A673 (cell line): ENCODE results near the gene TBC1D2B. TPM values are rescaled to one million over a fixed set of nuclear protein-coding genes. Genes with fewer than 3 reads are reported as not detected.

Source experiments
- BruUV-seq: library from RNA; stranded (reverse); fragments of 400-500 nt; replicated peaks from 2 replicates; lab custom pipeline; 2021; lab: Mats Ljungman, UMichigan
- CTCF ChIA-PET: fragments of 300-600 bp; sonication (Branson Sonifier 250); formaldehyde crosslinking; loops from one replicate; lab custom pipeline; 2022; ENCODE audit warnings: antibody characterized with exemption; lab: Charles Lee
- POLR2A ChIA-PET: fragments of 300-600 bp; sonication (Branson Sonifier 250); formaldehyde crosslinking; loops from one replicate; lab custom pipeline; 2022; ENCODE audit warnings: antibody characterized with exemption; ENCODE audit not compliant: low non-redundant PET; lab: Charles Lee
- DNase-seq: peaks from one replicate; pipeline ENCODE4 v3.0.0-alpha.2; 2015; ENCODE audit warnings: low spot score
- H3K27ac ChIP-seq: fragments of 200-600 bp; sonication (generic); 2 replicates; pipeline ENCODE4 v1.5.1; 2016; ENCODE audit warnings: mixed run types, low read depth, mild to moderate bottlenecking, mixed read lengths, antibody characterized with exemption, low read length; ENCODE audit not compliant: poor library complexity, severe bottlenecking
- H3K27me3 ChIP-seq: fragments of 200-600 bp; sonication (generic); replicated peaks from 2 replicates; pipeline ENCODE4 v1.6.1; 2017; ENCODE audit warnings: mixed run types, low read depth, mild to moderate bottlenecking, mixed read lengths, antibody characterized with exemption, low read length; ENCODE audit not compliant: insufficient read depth, poor library complexity
- H3K36me3 ChIP-seq: fragments of 200-600 bp; sonication (generic); 2 replicates; pipeline ENCODE4 v1.6.1; 2016; ENCODE audit warnings: mixed run types, mild to moderate bottlenecking, mixed read lengths, antibody characterized with exemption, low read length; ENCODE audit not compliant: insufficient read depth, poor library complexity, severe bottlenecking
- H3K4me1 ChIP-seq: fragments of 200-600 bp; sonication (generic); 2 replicates; pipeline ENCODE4 v1.6.1; 2017; ENCODE audit warnings: mixed run types, mild to moderate bottlenecking, mixed read lengths, antibody characterized with exemption, low read length; ENCODE audit not compliant: insufficient read depth, poor library complexity, severe bottlenecking
- H3K4me3 ChIP-seq: fragments of 200-600 bp; sonication (generic); 2 replicates; pipeline ENCODE4 v1.5.1; 2016; ENCODE audit warnings: low read depth, mixed run types, mild to moderate bottlenecking, mixed read lengths, low read length; ENCODE audit not compliant: poor library complexity, severe bottlenecking
- H3K9me3 ChIP-seq: fragments of 200-600 bp; sonication (generic); 2 replicates; pipeline ENCODE4 v1.6.1; 2016; ENCODE audit warnings: mixed run types, low read depth, mild to moderate bottlenecking, mixed read lengths, antibody characterized with exemption, low read length; ENCODE audit not compliant: poor library complexity, severe bottlenecking
- EZH2 ChIP-seq: fragments of 200-600 bp; sonication (generic); IDR thresholded peaks from 2 replicates; pipeline ENCODE4 v1.6.1; 2017; ENCODE audit warnings: borderline replicate concordance, low read depth, mild to moderate bottlenecking, mixed read lengths, antibody characterized with exemption, low read length; ENCODE audit not compliant: poor library complexity, severe bottlenecking
- intact Hi-C: fragments of 100-400 bp; cut with micrococcal nuclease; formaldehyde crosslinking; loops from one replicate; pipeline ENCODE4 v1.10.0; 2022; ENCODE audit not compliant: unreplicated experiment
- total RNA-seq: library from RNA; stranded (reverse); gene quantifications from 2 replicates; pipeline ENCODE4 v1.2.3, GENCODE V29; 2021
- TF ChIP-seq, protein P1 (sequence below): fragments of 300-800, 200-600 bp; sonication (generic); conservative IDR thresholded peaks from 2 replicates; pipeline ENCODE4 v1.5.1; 2017; ENCODE audit warnings: low read depth, mild to moderate bottlenecking, antibody characterized with exemption, low read length, moderate library complexity, mixed read lengths

TBC1D2B gene
- total RNA-seq, 1 experiment from 2014 or later = 26.0 TPM

DNA sequence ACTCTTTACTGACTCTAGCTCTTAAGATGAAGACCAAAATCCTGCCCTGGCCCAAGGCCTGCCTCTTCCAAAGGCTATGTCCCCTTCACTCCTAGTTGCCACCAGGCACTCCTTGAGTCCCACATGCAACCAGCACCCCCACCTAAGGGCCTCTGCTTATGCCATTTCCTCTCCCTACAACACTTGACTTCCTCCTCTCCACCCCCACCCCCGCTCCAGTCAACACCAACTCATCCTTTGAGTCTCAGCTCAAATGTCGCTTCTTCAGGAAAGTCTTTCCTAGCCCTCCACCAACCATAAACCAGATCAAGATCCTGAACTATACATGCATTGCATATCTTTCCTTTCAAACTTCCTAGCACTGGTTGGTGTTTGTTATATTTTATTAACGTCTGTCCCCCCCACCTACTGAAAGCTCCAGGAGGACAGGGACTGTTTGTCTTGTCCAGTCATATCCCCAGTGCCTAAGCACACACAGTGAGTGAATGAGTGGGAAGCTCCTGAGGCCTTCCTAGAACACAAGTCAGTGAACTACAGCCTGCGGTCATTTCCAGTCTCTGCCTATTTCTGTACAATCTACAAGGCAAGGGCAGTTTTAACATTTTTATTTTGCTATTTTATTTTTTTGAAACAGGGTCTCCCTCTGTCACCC is 7.3 kb downstream of the TBC1D2B start:
- no peak overlapping the region for H3K4me3 ChIP-seq
- no peaks in the 10 kb centered on the region for H3K9me3 ChIP-seq
- no peak for DNase-seq
- H3K4me1 ChIP-seq = peaks cover 67% of the 10 kb centered on the region
- H3K27ac ChIP-seq = peak overlapping the region; percentile 53
- ChIA-PET CTCF (no interaction called here), POLR2A (interaction anchor here (0.6 kb wide), 1 partner anchor 15 kb away, joined by 3 read pairs; no protein-coding TSS in a partner anchor)
- H3K36me3 ChIP-seq = no peaks in the 10 kb centered on the region
- intact Hi-C loops = no loop called here
- no peak for TF ChIP-seq EZH2
- TF ChIP-seq, protein P1, sequence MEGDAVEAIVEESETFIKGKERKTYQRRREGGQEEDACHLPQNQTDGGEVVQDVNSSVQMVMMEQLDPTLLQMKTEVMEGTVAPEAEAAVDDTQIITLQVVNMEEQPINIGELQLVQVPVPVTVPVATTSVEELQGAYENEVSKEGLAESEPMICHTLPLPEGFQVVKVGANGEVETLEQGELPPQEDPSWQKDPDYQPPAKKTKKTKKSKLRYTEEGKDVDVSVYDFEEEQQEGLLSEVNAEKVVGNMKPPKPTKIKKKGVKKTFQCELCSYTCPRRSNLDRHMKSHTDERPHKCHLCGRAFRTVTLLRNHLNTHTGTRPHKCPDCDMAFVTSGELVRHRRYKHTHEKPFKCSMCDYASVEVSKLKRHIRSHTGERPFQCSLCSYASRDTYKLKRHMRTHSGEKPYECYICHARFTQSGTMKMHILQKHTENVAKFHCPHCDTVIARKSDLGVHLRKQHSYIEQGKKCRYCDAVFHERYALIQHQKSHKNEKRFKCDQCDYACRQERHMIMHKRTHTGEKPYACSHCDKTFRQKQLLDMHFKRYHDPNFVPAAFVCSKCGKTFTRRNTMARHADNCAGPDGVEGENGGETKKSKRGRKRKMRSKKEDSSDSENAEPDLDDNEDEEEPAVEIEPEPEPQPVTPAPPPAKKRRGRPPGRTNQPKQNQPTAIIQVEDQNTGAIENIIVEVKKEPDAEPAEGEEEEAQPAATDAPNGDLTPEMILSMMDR = no peak
- BruUV-seq = no TSS peak
- no peaks in the 10 kb centered on the region for H3K27me3 ChIP-seq

DNA sequence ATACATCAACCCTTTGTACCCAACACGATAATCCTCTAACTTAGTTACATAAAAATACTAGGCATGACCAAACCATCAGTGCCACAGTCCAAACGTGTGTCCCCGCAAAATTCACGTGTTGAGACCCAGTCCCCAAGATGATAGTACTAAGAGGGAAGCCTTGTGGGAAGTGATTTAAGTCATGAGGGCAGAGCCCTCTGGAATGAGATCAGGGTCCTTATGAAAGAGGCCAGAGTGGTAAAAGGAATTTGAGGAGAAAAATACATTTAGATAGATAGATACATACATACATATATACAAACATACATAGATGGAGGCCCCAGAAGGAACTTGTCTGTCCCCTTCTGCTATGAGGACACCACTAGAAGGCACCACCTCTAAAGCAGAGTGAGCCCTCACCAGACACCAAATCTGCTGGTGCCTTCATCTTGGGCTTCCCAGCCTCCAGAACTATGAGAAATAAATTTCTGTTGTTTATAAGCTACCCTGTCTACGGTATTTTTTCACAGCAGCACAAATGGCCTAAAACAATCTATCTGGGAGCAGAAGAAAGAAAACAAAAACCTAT is 8.0 kb downstream of the TBC1D2B start:
- Histone ChIP-seq H3K27me3 (no peaks in the 10 kb centered on the region), H3K36me3 (no peaks in the 10 kb centered on the region), H3K9me3 (no peaks in the 10 kb centered on the region), H3K27ac (peak overlapping the region; percentile 53), H3K4me3 (no peak overlapping the region), H3K4me1 (peaks cover 68% of the 10 kb centered on the region)
- no TSS peak for BruUV-seq
- CTCF ChIA-PET = no interaction called here
- no peak for DNase-seq
- intact Hi-C loops = no loop called here
- POLR2A ChIA-PET = interaction anchor here (0.6 kb wide), 1 partner anchor 16 kb away, joined by 3 read pairs; no protein-coding TSS in a partner anchor
- TF ChIP-seq, protein P1 = no peak
- no peak for TF ChIP-seq EZH2

- intact Hi-C loops = no loop called here
- no peaks in the 10 kb centered on the region for H3K27me3 ChIP-seq
- no TSS peak for BruUV-seq
- no peaks in the 10 kb centered on the region for H3K36me3 ChIP-seq
- no peaks in the 10 kb centered on the region for H3K9me3 ChIP-seq
- ChIA-PET CTCF (no interaction called here), POLR2A (no interaction called here)
- no peak for TF ChIP-seq EZH2
- TF ChIP-seq, protein P1 = no peak
- no peak for DNase-seq
- H3K4me1 ChIP-seq = peaks cover 68% of the 10 kb centered on the region
- H3K27ac ChIP-seq = peak overlapping the region; percentile 38
- H3K4me3 ChIP-seq = no peak overlapping the region
These were observed 8.5 kb downstream of the TBC1D2B start for GRCh38 chr15:78069052-78069414.
